Calu3 (cell line): ENCODE data around the gene LRRTM3. TPM values are rescaled to one million over a fixed set of nuclear protein-coding genes. Genes with fewer than 3 reads are reported as not detected.
A peak's percentile ranks its signal among the peaks of the same experiment; 100 is the strongest.

Experiments used
- BruUV-seq: library from RNA; stranded (reverse); fragments of 400-500 nt; replicated peaks from 2 replicates; lab custom pipeline; 2021; lab: Mats Ljungman, UMichigan
- CTCF ChIA-PET: fragments of 300-600 bp; sonication (Branson Sonifier 250); formaldehyde crosslinking; loops from one replicate; lab custom pipeline; 2022; ENCODE audit warnings: antibody characterized with exemption; lab: Charles Lee
- DNase-seq: peaks from one replicate; pipeline ENCODE4 v3.0.0; 2022
- H3K27ac Mint-ChIP-seq: one replicate; pipeline ENCODE4 v1.8.0; 2022; ENCODE audit warnings: mixed read lengths; ENCODE audit not compliant: unreplicated experiment
- H3K27me3 Mint-ChIP-seq: one replicate; pipeline ENCODE4 v1.8.0; 2022; ENCODE audit warnings: mixed read lengths; ENCODE audit not compliant: unreplicated experiment
- H3K36me3 Mint-ChIP-seq: one replicate; pipeline ENCODE4 v1.8.0; 2022; ENCODE audit warnings: mild to moderate bottlenecking, moderate library complexity, mixed read lengths; ENCODE audit not compliant: insufficient read depth, unreplicated experiment
- H3K4me1 Mint-ChIP-seq: one replicate; pipeline ENCODE4 v1.8.0; 2022; ENCODE audit warnings: mild to moderate bottlenecking, low read depth, mixed read lengths; ENCODE audit not compliant: unreplicated experiment
- H3K4me3 Mint-ChIP-seq: one replicate; pipeline ENCODE4 v1.8.0; 2022; ENCODE audit warnings: mild to moderate bottlenecking, low read depth, moderate library complexity, mixed read lengths; ENCODE audit not compliant: unreplicated experiment
- H3K9me3 Mint-ChIP-seq: one replicate; pipeline ENCODE4 v1.8.0; 2022; ENCODE audit warnings: low read depth, mixed read lengths; ENCODE audit not compliant: unreplicated experiment
- CTCF ChIP-seq: fragments of 200-600 bp; IDR thresholded peaks from one replicate; pipeline ENCODE4 v1.8.0; 2022; ENCODE audit warnings: antibody characterized with exemption; ENCODE audit not compliant: unreplicated experiment
- intact Hi-C: fragments of 100-400 bp; cut with micrococcal nuclease; formaldehyde crosslinking; loops from one replicate; pipeline ENCODE4 v1.10.0; 2022; ENCODE audit not compliant: unreplicated experiment
- total RNA-seq: library from RNA; stranded (reverse); gene quantifications from 2 replicates; pipeline ENCODE4 v1.2.3, GENCODE V29; 2022

Gene LRRTM3
- total RNA-seq, 1 experiment from 2014 or later: not detected

DNA sequence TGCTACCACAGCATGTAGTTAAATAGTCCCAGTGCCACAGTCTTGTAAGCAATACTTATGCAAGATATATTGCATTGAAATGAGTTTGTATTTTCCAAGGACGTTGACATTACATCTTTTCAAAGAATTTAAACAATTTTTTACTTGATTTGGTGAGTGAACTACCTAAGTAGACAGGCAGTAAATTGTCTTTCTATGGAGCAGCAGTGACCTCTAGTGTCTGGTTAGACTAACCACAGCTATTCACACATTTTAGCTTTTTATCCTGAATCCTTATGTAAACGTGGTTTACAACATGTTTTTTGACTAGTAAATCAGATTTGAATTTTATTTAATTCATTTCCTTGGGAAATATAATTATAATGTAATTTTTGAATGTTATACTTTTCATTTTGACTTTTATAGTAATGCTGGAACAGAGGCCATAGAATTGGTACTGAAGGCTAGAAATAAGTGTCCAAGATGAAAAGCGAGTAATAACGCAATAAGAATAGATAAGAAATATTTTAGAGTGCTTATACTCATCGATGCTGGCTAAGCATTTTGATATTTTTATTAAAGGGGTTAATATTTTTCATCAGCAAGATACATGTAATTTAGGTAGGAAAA, 5.6 kb downstream of the LRRTM3 start:
- TF ChIP-seq CTCF: peak; percentile 74
- H3K9me3 Mint-ChIP-seq: no peaks in the 10 kb centered on the region
- intact Hi-C loops: loop anchor here (2.0 to 5.0 kb wide), 4 partner anchors 345 to 1949 kb away; no protein-coding TSS in a partner anchor
- no peak overlapping the region for H3K4me3 Mint-ChIP-seq
- no peak overlapping the region for H3K27ac Mint-ChIP-seq
- H3K27me3 Mint-ChIP-seq: peaks cover 48% of the 10 kb centered on the region
- no peaks in the 10 kb centered on the region for H3K4me1 Mint-ChIP-seq
- BruUV-seq: no TSS peak
- DNase-seq: peak; percentile 44
- CTCF ChIA-PET: interaction anchor here (0.5 to 1.5 kb wide), 4 partner anchors 345 to 801 kb away, joined by 3 to 6 read pairs (median 4); no protein-coding TSS in a partner anchor
- no peaks in the 10 kb centered on the region for H3K36me3 Mint-ChIP-seq

- H3K27ac Mint-ChIP-seq: no peak overlapping the region
- no peaks in the 10 kb centered on the region for H3K36me3 Mint-ChIP-seq
- no peaks in the 10 kb centered on the region for H3K4me1 Mint-ChIP-seq
- peaks cover 48% of the 10 kb centered on the region for H3K27me3 Mint-ChIP-seq
- TF ChIP-seq CTCF: no peak
- H3K4me3 Mint-ChIP-seq: no peak overlapping the region
- DNase-seq: no peak
- intact Hi-C loops: loop anchor here (2.0 to 5.0 kb wide), 4 partner anchors 345 to 1950 kb away; no protein-coding TSS in a partner anchor
- CTCF ChIA-PET: interaction anchor here (0.5 to 1.5 kb wide), 2 partner anchors 589 to 666 kb away, joined by 3 to 6 read pairs; no protein-coding TSS in a partner anchor
- no TSS peak for BruUV-seq
- no peaks in the 10 kb centered on the region for H3K9me3 Mint-ChIP-seq
Observed at GRCh38 chr10:66931949-66932343, 6.1 kb downstream of the LRRTM3 start.

DNA sequence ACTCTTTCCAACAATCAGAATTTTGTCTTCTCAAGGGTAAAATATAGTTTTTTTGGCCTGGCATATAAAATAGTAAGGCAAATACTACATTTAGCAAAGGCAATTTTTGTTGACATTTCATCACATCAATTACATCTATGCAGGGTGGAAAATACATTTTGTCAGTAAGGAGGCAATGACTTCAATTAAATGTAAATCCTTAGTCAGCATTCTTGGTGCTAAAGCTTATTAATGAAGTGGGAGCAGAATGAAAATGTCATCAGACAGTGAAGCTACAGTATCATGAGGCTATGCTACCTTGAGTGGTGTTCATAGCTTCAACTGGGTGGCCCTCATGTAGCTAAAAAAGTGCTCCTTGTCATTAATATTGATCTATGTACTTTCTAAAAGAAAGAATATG, 8.9 kb downstream of the LRRTM3 start:
- BruUV-seq: no TSS peak
- Mint-ChIP-seq H3K27me3 (peaks cover 36% of the 10 kb centered on the region), H3K4me1 (no peaks in the 10 kb centered on the region), H3K27ac (no peak overlapping the region), H3K4me3 (no peak overlapping the region), H3K36me3 (no peaks in the 10 kb centered on the region), H3K9me3 (no peaks in the 10 kb centered on the region)
- DNase-seq: no peak
- no peak for TF ChIP-seq CTCF
- intact Hi-C loops: loop anchor here (5.0 kb wide), 3 partner anchors 588 to 1952 kb away; no protein-coding TSS in a partner anchor
- CTCF ChIA-PET: interaction anchor here (0.6 to 1.0 kb wide), 2 partner anchors 132 to 830 kb away, joined by 4 to 6 read pairs; no protein-coding TSS in a partner anchor

GRCh38 chr10:66940965-66941364, 15.1 kb downstream of the LRRTM3 start:
- Mint-ChIP-seq H3K27me3 (peaks cover 50% of the 10 kb centered on the region), H3K9me3 (no peaks in the 10 kb centered on the region), H3K4me1 (no peaks in the 10 kb centered on the region), H3K36me3 (no peaks in the 10 kb centered on the region), H3K27ac (no peak overlapping the region), H3K4me3 (no peak overlapping the region)
- no TSS peak for BruUV-seq
- TF ChIP-seq CTCF: no peak
- intact Hi-C loops: loop anchor here (10.0 kb wide), 1 partner anchor 364 kb away; no protein-coding TSS in a partner anchor
- CTCF ChIA-PET: no interaction called here
- no peak for DNase-seq
